Right ventricle myocardium superior (tissue), 1 donor: ENCODE data around the gene NTSR2. TPM values are rescaled to one million over a fixed set of nuclear protein-coding genes. Genes with fewer than 3 reads are reported as not detected.

Source experiments
- ATAC-seq: fragments of 200-7000 bp; cut with Tn5 transposase; one replicate; pipeline ENCODE4 v1.9.1; 2020; ENCODE audit warnings: mild to moderate bottlenecking; ENCODE audit not compliant: poor library complexity
- DNase-seq: peaks from one replicate; pipeline ENCODE4 v3.0.0-alpha.2; 2020
- intact Hi-C: fragments of 100-400 bp; cut with DNase I; formaldehyde crosslinking; loops from one replicate; pipeline ENCODE4 v1.11.2; 2022
- total RNA-seq: library from RNA; stranded (reverse); fragmentation: NEBNext Ultra II Directional; extraction: Animal tissue kit (Norgen Biotek cat#: 25700); gene quantifications from one replicate; pipeline ENCODE4 v1.2.1, GENCODE V29; 2021
- donor health status: DM: no; HTN: yes; CAD: no; lungs with severe emphysema.

The NTSR2 gene
- total RNA-seq, 1 donor from 2014 or later = 0.19 TPM

DNA sequence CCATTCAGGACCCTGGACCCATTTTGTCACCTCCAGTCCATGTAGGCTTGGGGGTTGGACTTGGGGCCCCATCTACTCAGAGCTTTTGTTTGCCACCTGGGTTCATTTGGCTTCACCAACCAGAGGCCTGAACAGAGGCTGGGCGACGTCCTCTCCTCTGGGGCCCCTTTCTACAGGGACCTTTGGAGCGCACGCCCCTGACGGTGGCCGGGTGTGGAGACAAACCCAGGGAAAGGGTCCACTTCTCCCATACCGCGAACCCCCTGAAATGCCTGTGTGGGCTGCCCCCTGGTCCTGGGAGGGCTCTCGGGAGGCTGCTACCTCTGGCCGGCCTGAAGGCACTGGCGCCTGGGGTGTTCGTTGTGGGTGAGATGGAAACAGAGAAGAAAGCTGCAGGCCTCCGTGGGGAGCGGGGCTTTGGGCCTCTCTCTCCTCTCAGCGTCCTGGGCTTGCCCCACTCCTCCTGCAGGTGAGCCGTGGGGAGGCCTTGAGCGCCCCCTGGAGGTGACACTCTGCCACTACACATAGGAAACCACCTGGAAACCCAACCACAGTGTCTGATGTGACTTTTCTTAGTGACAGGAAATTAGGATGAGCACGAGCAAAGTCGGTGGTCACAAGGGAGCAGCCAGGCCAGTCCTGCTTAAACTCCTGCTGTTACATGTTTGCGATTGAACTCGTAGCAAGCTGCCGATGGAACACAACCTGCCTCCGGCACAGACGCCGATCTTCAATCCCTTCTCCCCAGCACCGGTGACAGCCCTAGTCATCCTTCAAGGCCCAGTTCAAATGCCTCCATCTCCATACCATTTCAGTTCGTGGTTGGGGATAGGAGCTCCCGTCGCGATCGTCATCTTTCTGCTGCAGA lies 12.0 kb upstream of the NTSR2 start:
- peak; percentile 53 for DNase-seq
- ATAC-seq = peak; percentile 36
- intact Hi-C loops = no loop called here

DNA sequence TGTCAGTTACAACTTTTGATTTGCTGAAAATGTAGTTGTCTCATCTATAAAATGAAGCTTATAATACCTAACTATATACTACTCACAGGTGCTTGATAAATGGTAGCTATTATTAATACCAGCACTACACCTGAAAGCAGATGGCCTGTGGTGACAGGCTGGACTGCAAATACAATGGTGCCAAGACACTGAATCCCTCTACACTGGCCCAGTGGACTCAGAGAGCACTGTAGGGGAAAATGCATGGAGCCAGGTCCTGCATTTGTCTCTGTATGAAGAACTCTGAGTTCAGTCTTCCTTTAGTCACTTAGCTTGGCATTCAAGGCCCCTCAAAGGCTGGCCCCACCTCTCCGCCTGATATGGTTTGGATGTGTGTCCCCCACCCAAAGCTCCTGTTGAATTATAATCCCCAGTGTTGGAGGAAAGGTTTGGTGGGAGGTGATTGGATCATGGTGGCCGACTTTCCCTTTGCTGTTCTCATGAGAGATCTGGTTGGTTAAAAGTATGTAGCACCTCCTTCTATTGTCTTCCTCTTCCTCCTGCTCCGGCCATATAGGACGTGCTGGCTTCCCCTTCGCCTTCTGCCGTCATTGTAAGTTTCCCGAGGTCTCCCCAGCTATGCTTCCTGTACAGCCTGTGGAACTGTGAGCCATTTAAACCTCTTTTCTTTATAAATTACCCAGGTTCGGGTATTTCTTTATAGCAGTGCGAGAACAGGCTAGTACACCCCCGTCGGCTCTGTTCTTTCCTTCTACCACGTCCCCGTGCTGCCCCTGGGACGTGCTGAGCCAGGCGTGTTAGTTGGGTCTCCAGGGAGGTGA lies 11.1 kb upstream of the NTSR2 start:
- intact Hi-C loops = no loop called here
- ATAC-seq (no peak), DNase-seq (no peak)

DNA sequence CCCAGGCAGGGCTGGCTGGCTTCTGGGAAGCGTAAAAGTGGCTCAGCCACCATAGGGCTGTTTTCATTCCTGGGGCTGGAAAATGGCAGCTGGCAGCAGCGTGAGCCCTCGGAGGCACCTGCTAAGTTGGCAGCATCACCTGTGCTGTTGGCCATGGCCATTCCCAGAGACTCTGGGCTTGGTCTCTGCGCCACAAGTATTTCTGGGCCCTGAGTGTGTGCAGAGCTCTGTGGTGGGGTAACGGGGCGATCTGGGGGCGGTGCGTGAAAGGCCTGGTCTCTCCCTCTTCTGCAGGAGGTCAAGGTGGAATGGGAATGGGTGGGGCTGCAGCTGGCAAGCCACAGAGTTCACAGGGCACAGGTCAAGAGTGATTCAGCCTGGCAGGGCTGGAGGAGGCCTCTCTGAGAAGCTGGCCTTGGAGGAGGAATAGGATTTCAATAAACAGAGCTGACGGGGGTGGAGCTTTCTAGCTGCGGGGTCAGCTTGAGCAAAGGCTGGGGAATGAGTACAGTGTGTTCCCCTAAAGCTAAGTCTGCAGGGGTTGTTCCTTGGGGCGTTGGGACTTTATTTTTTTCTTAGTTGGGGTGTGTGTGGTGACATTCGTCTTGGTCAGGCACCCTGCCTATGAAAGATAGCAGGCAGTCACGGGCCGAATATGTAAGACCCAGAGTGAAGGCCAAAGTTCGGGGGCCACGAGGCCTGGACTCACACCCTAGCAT lies 10.3 kb upstream of the NTSR2 start:
- intact Hi-C loops = no loop called here
- DNase-seq (no peak), ATAC-seq (no peak)

DNA sequence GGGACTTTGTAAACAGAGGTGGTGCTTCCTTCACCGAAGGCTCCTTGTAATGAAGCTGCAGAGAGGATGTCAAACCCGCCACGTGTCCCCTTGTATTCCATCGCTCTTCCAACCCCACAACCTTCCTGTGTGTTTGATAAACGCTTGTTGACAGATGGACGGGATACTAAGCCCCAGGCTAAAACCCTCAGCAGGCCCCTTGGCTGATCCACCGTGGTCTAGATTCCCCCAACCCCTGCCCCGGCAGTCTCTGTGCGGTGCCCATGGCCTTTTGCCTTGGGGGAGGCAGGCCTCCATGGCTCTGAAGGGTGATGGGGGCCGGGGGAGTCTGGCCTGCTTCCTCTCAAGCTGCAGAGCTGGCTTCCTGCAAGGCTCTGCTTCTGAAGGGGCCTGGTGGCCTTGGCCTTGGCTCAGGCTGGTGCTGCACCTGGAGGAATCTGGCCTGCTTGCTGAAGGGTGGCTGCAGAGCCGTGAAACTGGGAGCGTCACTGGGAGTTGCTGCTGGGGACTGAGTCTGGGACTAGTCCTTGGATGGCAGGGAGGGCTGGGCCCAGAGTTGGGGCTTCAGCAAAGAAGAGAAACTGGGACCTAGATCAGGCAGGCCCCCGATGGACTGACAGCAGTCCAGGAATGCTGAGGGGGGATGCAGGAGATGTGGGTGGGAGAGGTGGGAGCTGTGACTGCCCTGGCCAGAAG lies 9.6 kb upstream of the NTSR2 start:
- intact Hi-C loops = no loop called here
- no peak for ATAC-seq
- no peak for DNase-seq

DNA sequence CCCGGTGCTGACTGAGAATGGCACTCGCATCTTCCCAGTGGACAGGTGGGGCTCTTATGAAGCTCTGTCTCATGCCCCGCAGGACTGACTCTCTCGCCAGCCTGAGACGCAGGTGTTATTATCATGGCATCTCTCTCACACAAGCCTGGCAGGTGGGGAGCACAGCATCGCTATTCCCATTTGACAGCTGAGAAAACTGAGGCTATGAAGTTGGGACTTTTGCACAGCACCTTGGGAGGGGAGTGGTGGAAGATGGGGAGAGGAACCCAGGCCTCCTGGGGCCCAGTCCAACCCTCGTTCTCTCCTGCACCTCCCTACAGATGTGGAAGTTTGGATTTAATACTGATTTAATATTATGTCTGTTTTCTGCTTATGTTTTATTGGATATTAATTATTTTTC lies 9.0 kb upstream of the NTSR2 start:
- DNase-seq = no peak
- ATAC-seq = no peak
- intact Hi-C loops = no loop called here

DNA sequence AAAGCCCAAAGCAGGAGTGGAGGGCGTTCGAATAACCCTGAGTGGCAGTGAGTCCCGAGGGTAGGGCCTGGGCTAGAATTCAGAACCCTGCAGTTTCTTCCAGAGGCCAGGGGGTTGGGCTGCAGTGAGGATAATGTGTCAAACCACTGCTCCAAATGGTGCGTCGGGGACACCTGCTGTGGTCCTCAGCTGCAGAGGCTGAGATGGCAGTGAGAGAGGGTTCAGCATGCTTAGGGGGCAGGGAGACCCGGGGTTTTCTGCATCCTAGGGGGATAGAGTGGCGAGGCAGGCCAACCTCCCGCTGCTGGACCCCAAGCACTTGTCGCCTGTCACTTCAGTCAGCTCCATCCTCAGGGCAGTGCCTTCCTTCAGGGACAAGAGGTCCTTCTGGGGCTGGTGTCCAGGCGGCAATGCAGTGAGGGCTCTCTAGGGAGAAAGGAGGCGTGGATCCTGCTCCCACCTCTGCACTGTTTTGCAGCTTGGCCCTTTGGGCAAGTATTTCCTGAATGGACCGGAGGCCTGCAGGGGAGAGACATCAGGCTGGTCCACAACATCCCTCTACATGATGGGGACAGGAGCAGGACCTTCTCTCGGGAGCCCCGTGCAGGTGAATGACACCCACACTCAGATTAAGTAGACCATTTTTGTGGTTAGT lies 8.4 kb upstream of the NTSR2 start:
- DNase-seq = no peak
- intact Hi-C loops = no loop called here
- no peak for ATAC-seq

DNA sequence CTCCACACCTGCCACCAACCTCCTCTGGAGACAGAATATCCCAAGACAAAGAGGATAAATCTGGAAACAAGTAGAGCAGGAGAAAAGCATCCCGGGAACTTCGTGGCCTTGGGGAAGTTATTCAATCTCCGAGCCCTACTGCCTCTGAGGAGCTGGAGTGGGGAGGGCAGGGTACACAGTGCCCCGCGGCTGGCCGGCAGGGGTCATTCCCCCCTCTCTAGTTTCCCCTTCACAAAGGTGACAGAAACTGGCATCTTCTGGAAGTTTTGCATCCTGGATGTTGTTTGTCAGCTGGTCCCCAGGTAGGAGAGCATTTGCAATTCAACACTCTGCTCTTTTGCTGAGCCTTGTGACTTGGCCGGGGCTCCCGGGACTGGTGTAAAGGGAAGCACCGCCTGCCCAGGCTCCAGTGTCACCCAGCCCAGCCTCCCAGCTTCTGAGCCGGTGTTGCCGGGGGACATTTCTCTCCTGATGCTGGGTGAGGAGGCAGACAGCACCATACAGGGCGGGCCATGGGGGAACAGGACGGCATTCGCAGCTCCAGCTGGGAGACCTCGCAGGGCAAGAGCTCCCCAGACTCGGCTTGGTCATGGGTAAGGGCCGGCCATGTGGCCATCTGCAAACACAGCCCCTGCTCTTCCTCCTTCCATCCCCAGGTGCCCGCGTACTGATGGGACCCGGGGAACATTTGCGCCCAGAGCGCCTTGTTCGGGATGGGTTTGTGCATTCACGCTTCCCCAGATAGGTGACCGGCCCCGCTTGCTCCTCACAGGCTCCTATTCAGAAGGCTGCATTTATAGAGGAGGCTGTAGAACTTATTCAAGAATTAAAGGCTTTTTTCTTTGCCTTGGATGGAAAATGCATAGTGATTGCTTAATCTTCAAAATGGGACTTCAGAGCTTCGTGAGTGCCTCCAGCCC lies 7.4 kb upstream of the NTSR2 start:
- DNase-seq (peak; percentile 60), ATAC-seq (peak; percentile 78)
- intact Hi-C loops = no loop called here

DNA sequence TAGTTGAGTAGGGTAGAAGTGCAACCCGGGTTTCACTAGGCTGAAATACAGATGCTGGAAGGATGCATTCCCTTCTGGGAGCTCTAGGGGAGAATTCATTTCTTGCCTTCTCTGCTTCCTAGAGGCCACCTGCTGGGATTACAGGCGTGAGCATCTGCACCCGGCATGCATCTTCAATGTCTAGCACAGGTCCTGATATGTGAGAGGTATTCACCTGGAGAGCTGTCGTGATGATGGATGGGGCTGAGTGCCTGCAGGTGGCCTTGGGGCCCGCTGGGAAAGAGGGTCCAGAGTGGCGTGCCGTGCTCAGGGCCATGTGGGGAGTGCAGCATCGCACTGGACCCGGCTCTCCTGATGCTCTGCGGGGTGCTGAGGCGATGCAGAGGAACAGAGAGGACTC lies 6.6 kb upstream of the NTSR2 start:
- intact Hi-C loops = no loop called here
- ATAC-seq (peak; percentile 5), DNase-seq (no peak)

DNA sequence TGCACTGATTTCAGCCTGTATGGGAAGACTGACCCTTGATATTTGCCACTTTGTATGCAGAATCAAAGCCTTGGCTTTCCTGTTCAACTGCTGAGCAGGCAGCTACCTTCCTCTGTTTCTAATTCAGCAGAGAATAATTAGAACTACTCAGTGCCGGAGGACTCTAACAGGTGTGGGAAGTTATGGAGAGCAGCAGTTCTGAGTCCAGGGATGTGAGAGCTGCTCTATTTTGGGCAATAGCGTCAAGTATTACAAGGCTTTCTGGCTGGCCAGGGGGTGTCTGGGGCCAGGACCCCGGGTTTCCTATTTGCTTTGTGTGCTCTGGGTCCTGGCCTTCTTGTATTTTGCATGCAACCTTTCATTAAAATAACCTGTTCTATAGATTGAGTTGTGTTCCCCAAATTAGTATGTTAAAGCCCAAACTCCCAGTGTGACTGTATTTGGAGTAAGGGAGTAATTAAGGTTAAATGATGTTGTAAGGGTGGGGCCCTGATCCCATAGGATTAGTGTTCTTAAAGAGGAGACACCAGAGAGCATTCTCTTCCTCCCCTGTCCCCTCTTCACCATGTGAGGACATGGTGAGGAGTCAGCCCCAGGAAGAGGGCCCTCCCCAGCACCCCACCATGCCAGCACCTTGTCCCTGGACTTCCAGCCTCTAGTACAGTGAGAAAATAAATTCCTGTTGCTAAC lies 5.6 kb upstream of the NTSR2 start:
- no peak for DNase-seq
- ATAC-seq = peak; percentile 17
- intact Hi-C loops = no loop called here

DNA sequence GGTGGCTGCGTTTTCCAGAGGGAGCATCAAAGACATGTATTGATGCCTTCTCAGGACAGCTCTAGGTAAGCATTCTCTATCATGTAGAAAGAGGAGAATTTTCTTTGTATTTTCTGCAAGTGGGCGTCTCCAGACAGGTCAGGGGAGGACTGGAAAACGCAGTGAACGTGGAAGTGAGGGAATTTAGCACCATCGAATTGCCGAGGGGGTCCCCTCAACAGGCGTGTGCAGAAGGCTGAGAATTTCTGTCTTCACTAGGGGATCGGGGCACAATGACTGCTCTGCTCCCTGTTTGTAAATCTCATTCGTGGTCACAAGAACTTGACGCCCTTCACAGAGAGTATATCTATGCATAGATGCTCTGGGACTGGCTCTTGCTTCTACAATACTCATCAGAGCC lies 5.0 kb upstream of the NTSR2 start:
- intact Hi-C loops = no loop called here
- DNase-seq = no peak
- ATAC-seq = no peak

DNA sequence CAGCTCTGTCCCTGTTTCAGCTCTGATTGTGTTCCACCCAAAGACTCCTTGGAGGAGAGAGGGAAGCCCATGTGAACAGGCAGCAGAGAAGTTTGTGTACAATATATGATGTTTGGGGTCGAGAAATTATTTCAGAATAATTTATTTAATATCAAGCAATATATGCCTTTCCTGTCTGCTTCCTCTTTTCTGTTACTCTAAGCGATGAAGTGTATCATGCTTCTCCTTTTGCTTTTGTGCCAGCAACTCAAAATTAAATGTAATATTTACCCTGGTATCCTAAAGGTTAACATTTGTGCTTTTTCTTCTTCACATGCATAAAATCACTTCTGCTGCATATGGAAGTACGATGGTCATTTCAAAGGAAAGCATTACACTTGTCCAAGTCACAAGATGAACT lies 2.4 kb upstream of the NTSR2 start:
- intact Hi-C loops = no loop called here
- DNase-seq (no peak), ATAC-seq (no peak)

DNA sequence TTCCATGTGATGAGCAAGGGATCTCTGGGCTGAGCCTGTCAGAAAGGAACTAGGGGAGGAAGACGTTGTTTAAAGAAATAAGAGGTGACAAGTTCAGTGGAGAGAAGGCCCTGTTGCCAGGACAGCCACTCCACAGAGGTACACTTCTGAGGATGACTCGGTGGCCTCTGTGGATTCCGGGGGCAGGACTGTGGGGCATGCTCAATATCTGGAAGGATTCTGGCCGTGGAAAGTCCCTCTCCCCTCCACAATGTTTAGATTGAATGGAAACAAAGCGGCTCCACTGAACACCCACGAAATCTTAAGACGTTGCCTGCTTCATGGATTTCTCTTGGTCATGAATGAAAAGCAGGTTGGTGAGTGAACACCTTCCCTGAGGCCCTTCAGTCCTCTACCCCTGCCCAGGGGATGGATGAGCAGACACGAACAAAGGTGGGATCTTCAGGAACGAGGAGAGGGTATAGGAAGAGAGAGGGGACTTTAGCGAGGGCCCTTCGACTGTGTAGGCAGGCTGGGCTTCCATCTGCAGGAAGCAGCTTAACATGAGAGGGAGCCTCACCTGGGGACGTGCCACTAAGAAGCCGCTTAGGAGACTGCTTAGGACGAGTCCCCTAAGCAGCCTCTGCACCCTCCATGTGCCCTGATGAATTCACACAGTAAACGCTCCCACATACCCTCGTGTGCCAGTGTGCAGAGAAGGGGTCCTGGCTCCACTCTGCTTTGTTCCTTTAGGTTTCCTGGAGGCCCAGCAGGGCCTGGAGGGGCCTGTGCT lies 1.9 kb downstream of the NTSR2 start:
- DNase-seq (no peak), ATAC-seq (no peak)
- intact Hi-C loops = no loop called here

DNA sequence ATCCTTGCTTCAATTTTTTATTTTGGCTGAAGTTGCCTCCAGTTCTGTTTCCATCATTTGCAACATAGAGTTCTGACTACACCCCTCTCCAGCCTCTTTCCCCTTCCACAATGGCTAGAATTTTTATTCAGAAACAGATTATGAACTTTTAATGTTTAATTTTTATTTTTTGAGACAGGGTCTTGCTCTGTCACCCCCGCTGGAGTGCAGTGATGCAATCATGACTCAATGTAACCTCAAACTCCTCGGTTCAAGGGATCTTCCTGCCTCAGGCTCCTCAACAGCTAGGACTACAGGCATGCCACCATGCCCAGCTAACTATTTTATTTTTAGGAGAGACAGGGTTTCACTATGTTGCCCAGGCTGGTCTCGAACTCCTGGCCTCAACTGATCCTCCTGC lies 2.8 kb downstream of the NTSR2 start:
- intact Hi-C loops = no loop called here
- DNase-seq = no peak
- no peak for ATAC-seq

DNA sequence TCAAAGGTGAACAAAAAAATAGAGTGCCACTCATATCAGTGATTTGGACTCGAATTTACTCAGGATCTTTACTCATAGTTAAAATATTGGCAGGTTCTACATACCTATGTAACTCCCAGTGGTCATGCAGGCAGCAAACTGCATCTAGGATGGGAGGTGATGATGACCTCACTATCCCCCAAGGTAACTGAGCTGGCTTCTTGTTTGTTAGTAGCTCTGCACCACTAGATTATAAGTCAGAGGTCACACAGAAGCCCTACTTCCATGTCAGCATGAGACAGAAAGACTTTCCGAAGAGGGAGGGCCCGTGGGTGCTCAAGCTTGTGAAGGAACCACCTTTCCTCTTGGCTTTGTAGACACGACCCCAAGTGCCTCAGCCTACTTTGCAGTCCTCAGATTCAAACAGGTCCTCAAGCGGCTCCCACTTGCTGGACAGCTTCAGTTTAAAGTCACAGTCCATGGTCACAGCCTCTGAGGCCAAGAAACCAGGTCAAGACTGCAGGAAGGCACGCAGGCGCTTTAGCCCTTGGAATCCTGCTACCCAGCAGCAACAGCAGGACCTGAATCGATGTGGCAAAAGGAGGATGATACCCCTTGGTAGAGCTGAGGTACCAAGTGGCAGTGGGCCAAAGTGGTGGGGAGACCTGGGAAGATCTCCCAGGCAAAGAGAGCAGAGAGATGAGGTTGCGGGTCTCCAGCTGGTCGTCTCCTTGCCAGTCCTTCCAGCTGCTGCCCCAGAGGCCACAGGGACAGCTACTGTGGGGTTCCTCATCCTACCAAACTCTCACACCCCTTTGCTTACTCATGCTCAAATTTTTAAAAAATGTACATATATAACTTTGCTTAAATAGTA lies 4.3 kb downstream of the NTSR2 start:
- intact Hi-C loops = no loop called here
- no peak for ATAC-seq
- DNase-seq = no peak

DNA sequence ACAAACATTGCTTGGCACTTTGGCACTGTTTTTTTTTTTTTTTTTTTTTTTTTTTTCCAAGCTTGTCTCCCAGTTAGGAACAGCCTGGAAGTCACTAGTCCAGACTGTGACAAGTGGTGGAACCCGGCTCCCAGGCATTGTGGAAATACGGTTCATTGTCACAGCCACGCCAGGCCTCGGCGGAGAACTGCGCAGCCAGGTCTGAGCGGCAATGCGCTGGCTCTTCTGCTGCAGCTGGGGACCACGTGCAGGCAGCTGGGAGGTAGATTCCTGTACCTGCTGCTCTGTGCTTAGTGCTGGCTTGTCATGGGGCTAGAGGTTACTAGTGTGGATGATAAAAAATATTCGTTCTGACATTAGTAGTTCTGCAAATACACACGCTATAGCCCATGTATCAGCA lies 5.0 kb downstream of the NTSR2 start:
- DNase-seq = no peak
- ATAC-seq = no peak
- intact Hi-C loops = no loop called here
